IMR-90 (cell line): ENCODE results near the gene GMPPA. TPM values are rescaled to one million over a fixed set of nuclear protein-coding genes. Genes with fewer than 3 reads are reported as not detected.

Source experiments
- ATAC-seq: fragments of 200-7000 bp; cut with Tn5 transposase; 2 replicates; pipeline ENCODE4 v1.9.1; 2020; ENCODE audit warnings: low read depth, mild to moderate bottlenecking, moderate library complexity
- BruUV-seq: library from RNA; stranded (reverse); fragments of 400-500 nt; replicated peaks from 2 replicates; lab custom pipeline; 2021; lab: Mats Ljungman, UMichigan
- CTCF ChIA-PET: fragments of 300-600 bp; formaldehyde crosslinking; extraction: SDS; loops from one replicate; lab custom pipeline; 2021; ENCODE audit warnings: antibody characterized with exemption; lab: Yijun Ruan, JAX
- POLR2A ChIA-PET: fragments of 300-600 bp; sonication (Branson Sonifier 250); formaldehyde crosslinking; loops from one replicate; lab custom pipeline; 2022; ENCODE audit warnings: antibody characterized with exemption; ENCODE audit not compliant: unreplicated experiment; lab: Charles Lee
- DNase-seq: peaks from one replicate; pipeline ENCODE4 v3.0.0; 2013
- H2AFZ ChIP-seq: replicated peaks from 2 replicates; pipeline ENCODE3; 2013; ENCODE audit warnings: low read length, mild to moderate bottlenecking; ENCODE audit not compliant: poor library complexity
- H2AK5ac ChIP-seq: 2 replicates; pipeline ENCODE4 v1.6.1; 2013; ENCODE audit warnings: low read depth, low read length, inconsistent platforms
- H2AK9ac ChIP-seq: replicated peaks from 2 replicates; pipeline ENCODE3; 2013; ENCODE audit warnings: mild to moderate bottlenecking, low read depth, low read length, moderate library complexity; ENCODE audit not compliant: poor library complexity
- H2BK120ac ChIP-seq: 2 replicates; pipeline ENCODE4 v1.6.1; 2013; ENCODE audit warnings: low read depth, low read length, inconsistent platforms
- H2BK15ac ChIP-seq: 3 replicates; pipeline ENCODE4 v1.6.1; 2013; ENCODE audit warnings: low read depth, low read length, inconsistent platforms
- H2BK20ac ChIP-seq: 2 replicates; pipeline ENCODE4 v1.6.1; 2013; ENCODE audit warnings: low read depth, mild to moderate bottlenecking, inconsistent platforms, low read length, moderate library complexity
- H2BK5ac ChIP-seq: 2 replicates; pipeline ENCODE4 v1.6.1; 2013; ENCODE audit warnings: mild to moderate bottlenecking, low read depth, low read length, inconsistent platforms; ENCODE audit not compliant: poor library complexity, severe bottlenecking
- H3K14ac ChIP-seq: replicated peaks from 2 replicates; pipeline ENCODE4 v1.6.1; 2013; ENCODE audit warnings: low read depth, low read length, inconsistent platforms
- H3K18ac ChIP-seq: 2 replicates; pipeline ENCODE4 v1.6.1; 2013; ENCODE audit warnings: low read depth, low read length, control low read depth
- H3K23ac ChIP-seq: 2 replicates; pipeline ENCODE4 v1.6.1; 2013; ENCODE audit warnings: low read depth, low read length, inconsistent platforms
- H3K27ac ChIP-seq: 2 replicates; pipeline ENCODE4 v1.5.1; 2013; ENCODE audit warnings: mild to moderate bottlenecking, control low read depth, low read length; ENCODE audit not compliant: insufficient read depth
- H3K27me3 ChIP-seq: 2 replicates; pipeline ENCODE4 v1.6.1; 2013; ENCODE audit warnings: low read length; ENCODE audit not compliant: control insufficient read depth, insufficient read depth
- H3K36me3 ChIP-seq: 2 replicates; pipeline ENCODE4 v1.6.1; 2013; ENCODE audit warnings: low read length, mixed read lengths; ENCODE audit not compliant: control insufficient read depth, insufficient read depth
- H3K4ac ChIP-seq: 2 replicates; pipeline ENCODE4 v1.6.1; 2013; ENCODE audit warnings: low read depth, low read length, inconsistent platforms
- H3K4me1 ChIP-seq: 2 replicates; pipeline ENCODE4 v1.6.1; 2013; ENCODE audit warnings: low read length, mixed read lengths; ENCODE audit not compliant: control insufficient read depth, insufficient read depth
- H3K4me2 ChIP-seq: 2 replicates; pipeline ENCODE4 v1.6.1; 2013; ENCODE audit warnings: low read depth, mild to moderate bottlenecking, control low read depth, low read length, moderate library complexity
- H3K4me3 ChIP-seq: 2 replicates; pipeline ENCODE4 v1.5.1; 2013; ENCODE audit warnings: low read depth, mild to moderate bottlenecking, control low read depth, low read length, moderate library complexity; ENCODE audit not compliant: insufficient read depth
- H3K56ac ChIP-seq: 2 replicates; pipeline ENCODE4 v1.6.1; 2013; ENCODE audit warnings: low read length, inconsistent platforms; ENCODE audit not compliant: insufficient read depth; ENCODE audit errors: extremely low read depth
- H3K79me1 ChIP-seq, 2 experiments: 2 replicates each; pipeline ENCODE4 v1.6.1; 2013; ENCODE audit warnings: low read length in 2 of 2, inconsistent platforms in 1 of 2, low read depth in 1 of 2
- H3K9ac ChIP-seq: 2 replicates; pipeline ENCODE4 v1.6.1; 2013; ENCODE audit warnings: low read depth, low read length, control low read depth
- H3K9me1 ChIP-seq: 2 replicates; pipeline ENCODE4 v1.6.1; 2013; ENCODE audit warnings: low read length, inconsistent platforms; ENCODE audit not compliant: insufficient read depth
- H3K9me3 ChIP-seq: 2 replicates; pipeline ENCODE4 v1.6.1; 2013; ENCODE audit warnings: low read length; ENCODE audit not compliant: control insufficient read depth, insufficient read depth
- H4K20me1 ChIP-seq: 2 replicates; pipeline ENCODE4 v1.6.1; 2013; ENCODE audit warnings: low read length, inconsistent platforms; ENCODE audit not compliant: insufficient read depth
- H4K5ac ChIP-seq: 2 replicates; pipeline ENCODE4 v1.6.1; 2013; ENCODE audit warnings: mild to moderate bottlenecking, low read depth, low read length, control low read depth
- H4K8ac ChIP-seq, 2 experiments: 2 replicates each; pipeline ENCODE4 v1.6.1; 2013; ENCODE audit warnings: low read depth in 2 of 2, low read length in 2 of 2, control low read depth in 1 of 2, inconsistent platforms in 1 of 2
- H4K91ac ChIP-seq: 2 replicates; pipeline ENCODE4 v1.6.1; 2013; ENCODE audit warnings: low read depth, low read length, inconsistent platforms; ENCODE audit not compliant: insufficient read depth
- CEBPB ChIP-seq: IDR thresholded peaks from 2 replicates; pipeline ENCODE4 v1.6.1; 2012; ENCODE audit warnings: low read depth, low read length, improper control_type of control experiment
- MAFK ChIP-seq: IDR thresholded peaks from 2 replicates; pipeline ENCODE4 v1.6.1; 2012; ENCODE audit warnings: low read depth, low read length, improper control_type of control experiment
- MXI1 ChIP-seq: IDR thresholded peaks from 2 replicates; pipeline ENCODE4 v1.6.1; 2012; ENCODE audit warnings: low read depth, mild to moderate bottlenecking, low read length, moderate library complexity, borderline replicate concordance
- RAD21 ChIP-seq: IDR thresholded peaks from 2 replicates; pipeline ENCODE4 v1.6.1; 2012; ENCODE audit warnings: low read length, improper control_type of control experiment
- RFX5 ChIP-seq: IDR thresholded peaks from 2 replicates; pipeline ENCODE4 v1.8.0; 2012; ENCODE audit warnings: low read depth, mild to moderate bottlenecking, low read length, moderate library complexity
- SMC3 ChIP-seq: fragments of 150-350 bp; IDR thresholded peaks from 2 replicates; pipeline ENCODE4 v1.6.1; 2016; ENCODE audit warnings: low read depth, mild to moderate bottlenecking, antibody characterized with exemption, low read length, moderate library complexity
- WGBS, 2 experiments: methylation state at CpG; one replicate each; pipeline versions ENCODE4 v1.1.5 to v1.1.7; 2013; ENCODE audit warnings: missing lambda C conversion rate in 2 of 2; ENCODE audit not compliant: insufficient read length in 1 of 2; ENCODE audit errors: extremely low coverage in 2 of 2; 5-methylcytosine and 5-hydroxymethylcytosine counted together
- dilution Hi-C: fragments of 300-500 bp; cut with HindIII; formaldehyde crosslinking; loops from one replicate; pipeline ENCODE4 v1.14.3; 2018; ENCODE audit warnings: low sequenced_read_pairs; ENCODE audit not compliant: unreplicated experiment
- in situ Hi-C: fragments of 300-500 bp; cut with MboI; formaldehyde crosslinking; loops from 3 replicates; pipeline ENCODE4 v1.14.3; 2019; ENCODE audit warnings: low sequenced_read_pairs, inconsistent platforms, mixed read lengths
- intact Hi-C: fragments of 100-400 bp; cut with micrococcal nuclease; formaldehyde crosslinking; loops from 2 replicates; pipeline ENCODE4 v1.10.0; 2022
- polyA plus RNA-seq, 3 experiments: library from polyadenylated mRNA; depleted of rRNA; stranded (reverse); fragments of >200 nt; gene quantifications; 2 replicates each; pipeline ENCODE4 v1.2.3, GENCODE V29; 2012; ENCODE audit warnings: low replicate concordance in 1 of 3
- total RNA-seq: library from RNA; depleted of rRNA; stranded (reverse); fragments of >200 nt; gene quantifications from 2 replicates; pipeline ENCODE4 v1.2.3, GENCODE V29; 2012
- TF ChIP-seq, protein P1 (sequence below): fragments of 150-350 bp; IDR thresholded peaks from 2 replicates; pipeline ENCODE4 v1.6.1; 2016; ENCODE audit warnings: low read depth, mild to moderate bottlenecking, low read length, moderate library complexity, borderline replicate concordance
- TF ChIP-seq, protein P2 (sequence below): conservative IDR thresholded peaks from 2 replicates; pipeline ENCODE4 v1.5.1; 2012; ENCODE audit warnings: mild to moderate bottlenecking, low read depth, low read length, improper control_type of control experiment

GMPPA gene
- total and polyA plus RNA-seq, 2 of the 4 experiments (the other 2 are of a cell fraction) = 103 to 134 TPM

DNA sequence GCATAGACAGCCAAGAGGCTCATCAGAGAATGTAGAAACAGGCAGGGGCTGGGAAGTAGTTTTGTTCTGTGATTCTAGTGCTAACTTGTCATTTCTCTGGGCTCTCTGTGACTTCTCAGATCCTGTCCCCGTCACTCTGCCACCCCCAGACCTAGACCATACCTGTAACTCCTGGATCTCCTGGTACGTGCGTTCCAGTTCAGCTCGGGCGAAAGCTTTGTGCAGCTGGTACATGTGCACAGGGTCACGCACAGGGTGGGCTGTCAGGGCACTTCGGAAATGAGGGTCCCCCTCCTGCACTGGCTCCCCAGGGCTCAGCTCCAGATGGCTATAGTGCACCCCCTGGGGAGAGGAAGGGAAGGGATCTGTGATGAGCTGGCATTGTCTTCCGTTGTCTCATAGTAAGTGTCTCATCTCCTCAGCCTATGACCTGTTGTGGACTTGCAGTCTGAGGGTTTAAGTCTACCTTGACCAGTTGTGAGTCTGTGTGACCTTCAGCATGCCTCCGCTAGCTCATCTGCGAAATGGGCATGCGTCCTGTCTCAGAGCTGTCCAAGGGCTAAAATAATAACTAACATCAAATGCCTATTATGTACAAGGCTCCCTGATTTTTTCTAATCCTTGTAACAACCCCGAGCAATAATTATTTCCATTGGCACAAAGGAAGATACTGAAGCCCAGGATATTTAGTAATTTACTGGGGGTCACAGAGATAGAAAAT, 42.3 kb downstream of the GMPPA start (continued):
- TF ChIP-seq, protein P1, sequence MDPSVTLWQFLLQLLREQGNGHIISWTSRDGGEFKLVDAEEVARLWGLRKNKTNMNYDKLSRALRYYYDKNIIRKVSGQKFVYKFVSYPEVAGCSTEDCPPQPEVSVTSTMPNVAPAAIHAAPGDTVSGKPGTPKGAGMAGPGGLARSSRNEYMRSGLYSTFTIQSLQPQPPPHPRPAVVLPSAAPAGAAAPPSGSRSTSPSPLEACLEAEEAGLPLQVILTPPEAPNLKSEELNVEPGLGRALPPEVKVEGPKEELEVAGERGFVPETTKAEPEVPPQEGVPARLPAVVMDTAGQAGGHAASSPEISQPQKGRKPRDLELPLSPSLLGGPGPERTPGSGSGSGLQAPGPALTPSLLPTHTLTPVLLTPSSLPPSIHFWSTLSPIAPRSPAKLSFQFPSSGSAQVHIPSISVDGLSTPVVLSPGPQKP = no peak

DNA sequence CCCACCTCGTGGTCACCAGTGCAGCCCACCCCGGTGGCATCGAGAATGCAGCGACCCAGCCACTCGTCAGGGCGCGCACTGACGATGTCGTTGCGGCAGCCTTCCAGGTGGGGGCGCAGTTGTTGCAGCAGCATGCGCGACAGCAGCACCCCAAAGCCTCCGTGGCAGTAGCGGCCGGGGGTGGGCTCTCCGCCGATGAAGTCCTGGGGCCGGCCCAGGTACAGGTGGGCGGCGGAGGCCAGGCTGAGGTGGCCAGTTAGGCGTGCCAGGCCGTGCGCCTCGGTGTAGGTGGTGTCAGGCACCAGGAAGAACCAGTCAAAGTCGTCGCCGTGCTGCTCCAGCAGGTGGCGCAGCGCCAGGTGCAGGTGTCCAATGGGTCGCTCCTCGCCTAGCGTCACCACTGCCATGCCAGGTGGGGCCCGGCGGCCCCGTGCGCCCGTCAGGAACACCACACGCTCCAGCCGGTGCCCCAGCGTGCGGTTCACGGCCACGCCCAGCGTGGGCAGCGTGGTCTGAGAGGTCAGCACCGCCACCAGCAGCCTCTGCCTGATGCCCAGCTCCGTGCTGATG, 43.0 kb downstream of the GMPPA start:
- H3K36me3 ChIP-seq = peaks cover 26% of the 10 kb centered on the region
- H2BK120ac ChIP-seq = no peak overlapping the region
- dilution Hi-C loops (no loop called here), in situ Hi-C loops (no loop called here), intact Hi-C loops (loop anchor here (1.0 to 2.0 kb wide), 3 partner anchors 55 to 148 kb away; partner anchors contain the start of gene STK11IP)
- ATAC-seq (no peak), DNase-seq (peak; percentile 56)
- H3K4ac ChIP-seq = no peak overlapping the region
- ChIA-PET POLR2A (no interaction called here), CTCF (interaction anchor here (0.6 to 1.4 kb wide), 6 partner anchors 10 to 148 kb away, joined by 3 to 5 read pairs (median 4); no protein-coding TSS in a partner anchor)
- BruUV-seq = no TSS peak
- H2BK20ac ChIP-seq = no peak overlapping the region
- H2BK15ac ChIP-seq = no peak overlapping the region; the same call in 2 of the 3 replicates
- H4K8ac ChIP-seq = no peak overlapping the region
- H4K5ac ChIP-seq = no peak overlapping the region
- no peak overlapping the region for H3K56ac ChIP-seq
- H2AK9ac ChIP-seq = peak overlapping the region; percentile 82
- peak overlapping the region; percentile 48 for H2AK5ac ChIP-seq
- no peak overlapping the region for H3K27ac ChIP-seq
- H4K91ac ChIP-seq = no peak overlapping the region
- no peak overlapping the region; the same call in 1 of the 2 replicates for H3K14ac ChIP-seq
- H4K20me1 ChIP-seq = peaks cover 28% of the 10 kb centered on the region
- H3K23ac ChIP-seq = no peak overlapping the region
- no peaks in the 10 kb centered on the region for H3K27me3 ChIP-seq
- peak overlapping the region; percentile 76; the same call in 1 of the 2 replicates for H3K4me2 ChIP-seq
- H3K9me1 ChIP-seq = peaks cover 2% of the 10 kb centered on the region; the same call in 1 of the 2 replicates
- no peak overlapping the region for H2BK5ac ChIP-seq
- no peak overlapping the region for H3K9ac ChIP-seq
- H3K9me3 ChIP-seq = no peaks in the 10 kb centered on the region
- peak overlapping the region; percentile 86 for H2AFZ ChIP-seq
- WGBS, 2 experiments = 13% methylated on average over 26 of the region's 48 CpGs; no CpG with 5 or more reads in 1 of the 2 experiments
- H3K4me1 ChIP-seq = peaks cover 24% of the 10 kb centered on the region
- H3K4me3 ChIP-seq = peak overlapping the region; percentile 16
- H3K18ac ChIP-seq = no peak overlapping the region
- H3K79me1 ChIP-seq = peaks cover 6 to 38% of the 10 kb centered on the region in 2 experiments; a peak in 3 of 4 replicates
- TF ChIP-seq RAD21 (peak; percentile 59), CEBPB (no peak), MXI1 (no peak), MAFK (no peak), SMC3 (peak; percentile 38), RFX5 (no peak)
- TF ChIP-seq, protein P1 = no peak
- TF ChIP-seq, protein P2, sequence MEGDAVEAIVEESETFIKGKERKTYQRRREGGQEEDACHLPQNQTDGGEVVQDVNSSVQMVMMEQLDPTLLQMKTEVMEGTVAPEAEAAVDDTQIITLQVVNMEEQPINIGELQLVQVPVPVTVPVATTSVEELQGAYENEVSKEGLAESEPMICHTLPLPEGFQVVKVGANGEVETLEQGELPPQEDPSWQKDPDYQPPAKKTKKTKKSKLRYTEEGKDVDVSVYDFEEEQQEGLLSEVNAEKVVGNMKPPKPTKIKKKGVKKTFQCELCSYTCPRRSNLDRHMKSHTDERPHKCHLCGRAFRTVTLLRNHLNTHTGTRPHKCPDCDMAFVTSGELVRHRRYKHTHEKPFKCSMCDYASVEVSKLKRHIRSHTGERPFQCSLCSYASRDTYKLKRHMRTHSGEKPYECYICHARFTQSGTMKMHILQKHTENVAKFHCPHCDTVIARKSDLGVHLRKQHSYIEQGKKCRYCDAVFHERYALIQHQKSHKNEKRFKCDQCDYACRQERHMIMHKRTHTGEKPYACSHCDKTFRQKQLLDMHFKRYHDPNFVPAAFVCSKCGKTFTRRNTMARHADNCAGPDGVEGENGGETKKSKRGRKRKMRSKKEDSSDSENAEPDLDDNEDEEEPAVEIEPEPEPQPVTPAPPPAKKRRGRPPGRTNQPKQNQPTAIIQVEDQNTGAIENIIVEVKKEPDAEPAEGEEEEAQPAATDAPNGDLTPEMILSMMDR = peak; percentile 67
